NCI-H1092 (cell line): ENCODE data around the gene AOPEP.

Source experiments
- DNase-seq: peaks from one replicate; lab custom pipeline; 2025; lab: John Stamatoyannopoulos, UW

The AOPEP gene

GRCh38 chr9:95037789-95038521 is 311.5 kb downstream of the AOPEP start:
- DNase-seq = no peak

GRCh38 chr9:95038666-95039065 is 312.2 kb downstream of the AOPEP start:
- DNase-seq = no peak

- DNase-seq = no peak
Observed at GRCh38 chr9:95040106-95040505, 313.6 kb downstream of the AOPEP start.

GRCh38 chr9:95043826-95044225 is 317.3 kb downstream of the AOPEP start:
- DNase-seq = no peak

- no peak for DNase-seq
Observed at GRCh38 chr9:95044731-95045508, 318.4 kb downstream of the AOPEP start.

GRCh38 chr9:95045751-95046150 is 319.3 kb downstream of the AOPEP start:
- no peak for DNase-seq

GRCh38 chr9:95047452-95048224 is 321.1 kb downstream of the AOPEP start:
- no peak for DNase-seq

- no peak for DNase-seq
Observed at GRCh38 chr9:95048225-95049087, 322.0 kb downstream of the AOPEP start.

- no peak for DNase-seq
Observed at GRCh38 chr9:95049761-95050160, 323.3 kb downstream of the AOPEP start.

- no peak for DNase-seq
Observed at GRCh38 chr9:95053611-95054570, 327.4 kb downstream of the AOPEP start.

GRCh38 chr9:95055334-95055850 is 328.9 kb downstream of the AOPEP start:
- no peak for DNase-seq

- peak; percentile 66 for DNase-seq
Observed at GRCh38 chr9:95055851-95056551, 329.5 kb downstream of the AOPEP start.

- DNase-seq = no peak
Observed at GRCh38 chr9:95057101-95057500, 330.6 kb downstream of the AOPEP start.

- DNase-seq = no peak
Observed at GRCh38 chr9:95058121-95058785, 331.8 kb downstream of the AOPEP start.

GRCh38 chr9:95058795-95059386 is 332.4 kb downstream of the AOPEP start:
- no peak for DNase-seq

GRCh38 chr9:95060234-95060633 is 333.7 kb downstream of the AOPEP start:
- DNase-seq = no peak

- DNase-seq = no peak
Observed at GRCh38 chr9:95060916-95061315, 334.4 kb downstream of the AOPEP start.

GRCh38 chr9:95061916-95062595 is 335.6 kb downstream of the AOPEP start:
- no peak for DNase-seq
